ENCODE measurements around the gene LRG1.
"Not testable (repeated sequence)": the region's sequence is repeated elsewhere in the genome, so short reads cannot be mapped to it uniquely, and the experiment has no call there.

LRG1 gene

DNA sequence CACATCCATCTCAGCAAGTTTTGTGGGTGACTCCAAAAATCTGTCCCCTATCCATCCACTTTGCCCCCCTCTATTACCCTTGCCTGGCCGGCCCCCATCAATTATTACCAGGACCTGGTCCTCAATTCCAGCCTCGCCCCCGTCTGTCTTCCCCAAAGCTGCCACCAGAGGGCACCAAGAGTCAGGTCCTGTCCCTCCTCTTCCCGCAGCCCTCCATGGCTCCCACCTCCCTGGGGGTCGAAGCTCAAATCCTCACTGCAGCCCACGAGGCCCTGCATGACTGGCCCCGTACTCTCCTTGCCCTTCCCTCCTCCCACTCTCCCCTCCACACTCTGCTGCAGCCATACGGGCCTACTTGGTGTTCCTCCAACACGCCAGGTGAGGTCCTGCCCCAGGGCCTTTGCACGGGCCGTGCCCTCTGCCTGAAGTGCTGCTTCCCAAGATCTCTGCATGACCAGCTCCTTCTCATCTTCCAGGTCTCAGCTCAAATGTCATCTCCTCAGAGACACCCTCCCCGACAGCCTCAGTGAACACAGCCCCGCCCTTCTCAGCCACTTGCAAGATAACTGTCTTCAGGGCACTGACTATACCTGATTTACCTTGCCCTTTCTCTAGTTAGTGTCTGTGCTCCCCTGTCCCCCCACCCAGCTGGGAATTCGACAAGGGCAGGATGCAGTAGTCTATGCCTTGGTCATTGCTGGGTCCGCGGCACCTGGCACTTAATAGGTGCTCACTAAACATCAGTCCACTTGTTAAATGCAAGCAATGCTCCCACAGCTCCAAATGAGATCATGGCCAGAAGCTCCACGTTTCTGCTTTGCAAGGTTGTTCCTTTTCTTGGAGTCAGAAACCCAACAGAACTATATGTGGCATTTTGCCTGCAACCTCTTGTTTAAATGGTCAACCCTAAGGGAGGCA is 36.4 kb upstream of the LRG1 start:
- DNase-seq (ENCODE audit: low read depth) = peak; percentile 40

DNA sequence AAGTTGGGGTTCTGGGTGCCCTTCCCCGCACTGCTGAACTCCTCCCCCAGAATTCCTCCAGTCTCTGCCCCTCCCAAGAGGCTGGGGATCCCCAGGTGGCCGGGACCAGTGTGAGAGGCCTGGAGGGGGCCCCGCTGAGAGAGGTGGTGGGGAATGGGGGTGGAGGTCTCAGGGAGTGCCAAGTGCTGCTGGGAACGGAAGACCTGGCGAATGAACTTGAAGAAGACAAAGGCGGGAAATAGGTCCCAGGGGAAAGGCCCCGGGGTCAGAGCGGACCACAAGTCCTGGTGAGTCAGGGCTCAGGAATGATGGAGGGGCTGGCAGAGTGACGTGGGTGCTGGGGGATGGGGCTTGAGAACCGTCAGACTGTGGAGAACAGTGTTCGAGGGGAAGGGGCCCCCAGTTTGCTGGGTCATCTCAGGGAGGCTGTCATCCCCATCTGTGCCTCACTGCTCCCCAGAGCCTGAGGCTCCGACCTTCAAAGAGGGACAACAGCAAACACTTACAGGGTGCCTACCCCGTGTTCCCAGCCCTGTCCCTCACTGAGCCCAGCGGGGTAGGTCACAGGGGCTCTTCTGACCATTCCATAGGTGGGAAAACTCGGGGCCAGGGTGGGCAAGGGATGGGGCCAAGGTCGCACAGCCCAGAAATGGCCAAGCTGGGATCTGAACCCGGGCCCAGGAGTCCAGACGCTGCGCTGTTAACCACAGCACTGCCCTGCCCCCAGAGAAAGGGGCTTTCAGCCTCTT is 35.6 kb upstream of the LRG1 start:
- no peak for DNase-seq (ENCODE audit: low read depth)

DNA sequence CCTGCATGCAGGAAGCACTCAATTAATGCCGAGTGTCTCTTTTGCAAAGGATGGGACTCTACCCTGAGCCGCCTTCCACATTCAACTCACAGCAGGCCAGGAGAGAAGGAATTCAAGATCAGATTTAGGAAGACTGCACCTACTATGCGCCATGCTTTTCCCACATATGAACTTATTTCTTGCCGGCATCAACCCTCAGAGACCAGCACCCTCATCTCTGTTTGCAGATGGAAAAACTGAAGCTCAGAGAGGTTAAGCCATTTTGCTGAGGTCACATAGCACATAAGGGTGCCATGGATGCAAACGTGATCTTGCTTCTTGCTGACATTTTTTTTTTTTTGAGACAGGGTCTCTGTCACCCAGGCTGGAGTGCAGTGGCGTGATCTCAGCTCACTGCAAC is 33.8 kb upstream of the LRG1 start:
- DNase-seq (ENCODE audit: low read depth) = no peak

DNA sequence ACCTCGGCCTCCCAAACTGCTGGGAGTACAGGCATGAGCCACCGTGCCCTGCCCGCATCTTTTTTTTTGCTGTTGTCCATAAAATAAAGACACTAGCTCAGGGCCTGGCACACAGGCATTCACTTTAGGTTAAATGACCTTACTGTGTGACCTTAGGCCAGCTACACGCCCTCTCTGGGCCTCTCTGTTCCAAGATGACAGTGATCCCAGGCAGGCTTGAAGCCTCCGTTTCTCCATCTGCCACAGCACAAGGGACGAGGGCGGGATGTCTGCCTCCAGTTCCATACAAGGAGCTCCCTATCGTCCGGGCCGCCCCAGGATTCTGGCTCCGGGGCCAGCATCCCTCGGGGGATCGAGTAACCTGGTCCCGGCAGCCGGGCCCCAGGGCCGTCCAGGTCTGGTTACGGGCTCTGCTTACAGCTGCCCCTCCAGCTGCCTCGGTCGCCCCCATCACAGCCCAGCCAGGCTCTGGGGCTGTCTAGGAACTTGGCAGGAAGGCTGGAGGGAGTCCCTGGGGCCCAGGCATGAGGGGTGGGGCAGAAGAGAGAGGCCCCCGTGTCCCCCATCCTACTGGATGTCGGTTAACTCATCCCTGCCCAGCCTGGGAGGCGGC is 31.6 kb upstream of the LRG1 start:
- no peak for DNase-seq (ENCODE audit: low read depth)

DNA sequence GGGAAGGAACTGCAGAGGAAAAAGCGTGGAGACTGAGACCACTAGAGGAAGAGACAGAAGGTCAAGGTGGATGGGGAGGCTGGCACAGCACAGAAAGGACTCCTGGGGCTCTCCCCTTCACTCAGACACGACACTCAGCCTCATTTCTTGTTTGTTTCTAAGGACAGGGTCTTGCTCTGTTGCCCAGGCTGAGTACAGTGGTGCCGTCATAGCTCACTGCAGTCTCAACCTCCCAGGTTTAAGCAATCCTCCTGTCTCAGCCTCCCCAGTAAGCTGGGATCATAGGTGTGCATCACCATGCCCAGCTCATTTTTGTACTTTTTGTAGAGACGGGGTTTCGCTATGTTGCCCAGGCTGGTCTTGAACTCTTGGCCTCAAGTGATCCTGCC is 31.1 kb upstream of the LRG1 start:
- DNase-seq (ENCODE audit: low read depth) = no peak

DNA sequence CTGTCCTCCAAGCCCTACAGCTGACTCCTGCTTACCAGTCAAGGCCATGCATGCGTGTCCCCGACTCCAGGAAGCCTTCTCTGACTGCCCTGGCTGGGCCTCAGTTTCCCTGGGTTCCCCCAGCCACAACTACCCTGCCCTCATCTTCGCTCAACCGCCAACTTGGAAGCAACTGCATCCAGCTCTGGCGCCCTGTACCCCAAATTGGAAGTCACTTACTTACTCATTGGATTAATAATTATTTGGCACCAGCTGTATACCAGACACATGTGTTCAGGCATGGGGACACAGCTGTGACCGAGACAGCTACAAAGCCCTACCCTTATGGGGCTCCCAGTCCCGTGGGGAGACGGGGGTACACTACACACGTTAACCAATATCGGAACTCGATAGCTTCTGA is 30.6 kb upstream of the LRG1 start:
- DNase-seq (ENCODE audit: low read depth) = no peak

DNA sequence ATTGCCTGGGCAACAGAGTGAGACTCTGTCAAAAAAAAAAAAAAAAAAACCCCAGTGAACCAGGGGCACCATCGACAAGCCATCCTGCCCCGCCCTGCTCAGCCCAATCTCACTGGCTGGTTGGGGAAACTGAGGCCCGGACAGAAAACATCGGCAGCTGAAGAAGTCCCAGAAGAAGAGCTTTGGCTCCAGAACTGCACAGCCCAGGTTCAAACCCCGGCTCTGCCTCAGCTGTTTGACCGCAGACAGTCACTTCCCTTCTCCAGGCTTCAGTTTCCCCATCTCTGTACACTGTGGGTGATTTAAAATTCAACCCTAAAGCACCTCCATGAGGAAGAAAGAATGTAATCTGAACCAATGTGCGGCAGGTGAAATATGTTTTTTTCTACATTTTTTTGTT is 29.1 kb upstream of the LRG1 start:
- DNase-seq (ENCODE audit: low read depth) = no peak

DNA sequence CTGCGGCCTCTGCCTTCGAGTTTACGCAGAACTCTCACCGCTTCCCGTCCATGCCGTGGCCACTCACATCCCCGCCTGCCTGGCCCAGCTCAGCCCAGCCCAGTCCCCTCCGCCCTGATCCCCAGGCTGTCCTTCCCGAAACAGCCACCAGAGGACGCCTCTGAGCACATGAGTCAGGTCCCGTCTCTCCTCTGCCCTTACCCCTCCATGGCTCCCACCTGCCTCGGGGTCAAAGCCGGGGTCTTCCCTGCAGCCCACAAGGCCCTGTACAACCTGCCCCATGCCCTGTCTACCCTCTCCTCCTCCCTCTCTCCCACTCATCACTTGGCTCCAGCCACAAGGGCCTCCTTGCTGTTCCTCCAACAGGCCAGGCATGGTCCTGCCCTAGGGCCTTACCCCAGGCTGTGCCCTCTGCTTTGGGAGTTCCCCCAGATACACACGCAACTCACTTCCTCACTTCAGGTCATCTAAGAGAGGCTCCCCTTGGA is 27.8 kb upstream of the LRG1 start:
- DNase-seq (ENCODE audit: low read depth) = peak; percentile 35

DNA sequence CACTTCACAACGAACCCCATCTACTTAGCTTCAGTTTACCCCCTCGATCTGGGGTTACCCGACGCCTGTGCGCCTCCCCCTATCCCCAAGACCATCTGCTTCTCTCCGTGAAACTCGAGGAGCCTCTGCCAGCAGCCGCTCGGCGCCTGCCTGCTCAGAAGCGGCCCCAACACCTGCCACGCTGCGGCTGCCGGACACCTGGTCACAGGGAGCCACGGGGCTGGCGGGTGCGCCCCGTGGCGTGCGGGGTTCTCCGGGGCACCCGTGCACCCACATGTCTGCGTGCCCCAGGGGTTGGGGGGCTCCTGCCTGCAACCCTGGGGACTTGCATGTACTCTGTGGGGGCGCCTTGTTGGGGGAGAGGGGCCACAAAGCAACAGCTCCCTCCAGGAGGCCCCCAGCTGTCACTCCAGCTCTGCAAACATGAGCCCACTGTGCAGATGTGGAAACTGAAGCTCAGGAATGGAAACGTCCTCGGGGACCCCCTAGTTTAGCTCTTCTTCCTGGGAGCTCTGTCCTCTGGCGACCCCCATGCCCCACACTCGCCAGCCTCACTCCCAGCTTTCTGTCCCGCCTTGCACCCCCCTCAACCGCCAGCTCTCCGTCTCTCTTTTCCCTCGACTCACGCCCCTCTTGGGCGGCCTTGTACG is 26.7 kb upstream of the LRG1 start:
- DNase-seq (ENCODE audit: low read depth) = no peak

DNA sequence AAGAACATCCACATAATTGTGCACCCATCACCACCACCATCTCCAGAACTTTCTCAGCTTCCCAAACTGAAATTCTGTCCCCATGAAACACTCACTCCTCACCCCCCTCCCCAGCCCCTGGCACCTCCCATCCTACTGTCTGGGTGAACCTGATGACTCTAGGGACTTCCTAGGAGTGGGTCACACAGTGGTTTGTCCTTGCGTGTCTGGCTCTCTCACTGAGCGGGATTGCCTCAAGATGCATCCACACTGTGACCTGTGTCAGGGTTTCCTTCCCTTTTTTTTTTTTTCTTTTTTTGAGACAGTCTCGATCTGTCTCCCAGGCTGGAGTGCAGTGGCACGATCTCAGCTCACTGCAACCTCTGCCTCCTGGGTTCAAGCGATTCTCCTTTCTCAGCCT is 23.7 kb upstream of the LRG1 start:
- not testable (repeated sequence) for DNase-seq (ENCODE audit: low read depth)

DNA sequence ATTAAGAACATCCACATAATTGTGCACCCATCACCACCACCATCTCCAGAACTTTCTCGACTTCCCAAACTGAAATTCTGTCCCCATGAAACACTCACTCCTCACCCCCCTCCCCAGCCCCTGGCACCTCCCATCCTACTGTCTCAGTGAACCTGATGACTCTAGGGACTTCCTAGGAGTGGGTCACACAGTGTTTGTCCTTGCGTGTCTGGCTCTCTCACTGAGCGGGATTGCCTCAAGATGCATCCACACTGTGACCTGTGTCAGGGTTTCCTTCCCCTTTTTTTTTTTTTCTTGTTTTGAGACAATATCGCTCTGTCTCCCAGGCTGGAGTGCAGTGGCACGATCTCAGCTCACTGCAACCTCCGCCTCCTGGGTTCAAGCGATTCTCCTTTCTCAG is 22.2 kb upstream of the LRG1 start:
- DNase-seq (ENCODE audit: low read depth) = not testable (repeated sequence)

DNA sequence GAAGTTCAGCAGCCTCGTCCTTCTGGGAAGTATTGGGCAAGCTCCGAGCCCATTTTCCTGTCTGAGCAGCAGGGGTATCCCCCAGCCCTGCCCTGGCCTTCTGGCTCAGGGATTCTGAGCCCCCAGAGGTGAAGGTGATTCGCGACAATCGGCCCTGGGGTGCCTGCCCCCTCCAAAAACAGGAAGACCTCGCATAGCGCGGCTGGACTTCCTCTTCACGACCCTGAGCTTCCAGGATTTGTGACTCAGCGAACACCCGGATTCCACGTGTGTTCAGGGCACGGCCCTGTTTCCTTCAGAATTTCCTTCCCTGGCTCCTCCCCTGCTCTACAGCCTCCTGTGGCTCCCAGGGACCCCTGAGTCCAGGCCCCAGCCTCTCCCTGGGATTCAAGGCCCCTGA is 19.7 kb upstream of the LRG1 start, which contains the start of gene SEMA6B:
Gene SEMA6B (minus strand): TSS at position 116 of the 400 bp plus-strand sequence. CDS start 1,227 bp downstream, outside the sequence.
- DNase-seq (ENCODE audit: low read depth) = no peak

DNA sequence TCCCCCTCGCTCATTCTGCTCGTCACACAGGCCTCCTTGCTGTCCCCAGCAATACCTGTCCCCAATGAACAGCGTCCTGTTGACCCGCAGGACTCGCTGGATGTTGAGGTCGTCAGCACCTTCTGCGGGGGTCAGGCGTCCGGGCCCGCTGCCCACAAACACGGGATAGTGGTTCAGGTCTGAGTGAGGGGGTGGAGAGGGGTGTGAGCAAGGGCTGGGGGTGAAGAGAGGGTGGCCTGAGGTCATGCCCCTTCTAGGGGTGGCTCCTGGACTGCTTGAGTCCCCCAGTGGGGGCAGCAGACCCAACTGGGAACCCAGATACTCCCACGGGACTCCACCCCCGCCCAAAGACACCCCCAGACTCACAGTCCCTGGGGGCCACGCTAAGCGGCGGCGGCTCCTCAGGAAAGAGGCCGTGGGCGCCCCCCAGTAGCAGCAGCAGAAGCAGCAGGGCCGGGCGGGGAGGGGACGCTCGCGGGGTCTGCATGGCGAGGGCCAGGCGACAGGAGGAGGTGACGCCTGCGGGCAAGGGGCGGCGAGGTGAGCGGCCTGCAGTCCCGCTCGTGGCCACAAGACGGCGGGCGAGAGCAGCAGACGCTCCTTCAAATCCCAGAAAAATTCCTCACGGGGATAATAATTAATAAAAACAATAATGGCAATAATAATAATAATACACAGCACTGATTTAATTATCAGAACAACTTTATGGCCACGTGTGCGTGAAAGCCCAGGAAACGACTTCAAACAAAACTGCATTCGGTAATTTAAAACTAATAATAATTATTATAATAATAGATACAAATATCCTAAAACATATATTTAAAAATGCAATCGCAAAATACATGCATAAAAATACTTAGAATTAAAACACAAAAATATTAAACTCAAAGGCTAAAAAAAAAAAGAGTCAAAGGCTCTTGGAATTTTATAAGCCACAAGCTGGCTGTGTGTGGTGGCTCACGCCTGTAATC is 18.4 kb upstream of the LRG1 start:
- peak; percentile 15 for DNase-seq (ENCODE audit: low read depth)

DNA sequence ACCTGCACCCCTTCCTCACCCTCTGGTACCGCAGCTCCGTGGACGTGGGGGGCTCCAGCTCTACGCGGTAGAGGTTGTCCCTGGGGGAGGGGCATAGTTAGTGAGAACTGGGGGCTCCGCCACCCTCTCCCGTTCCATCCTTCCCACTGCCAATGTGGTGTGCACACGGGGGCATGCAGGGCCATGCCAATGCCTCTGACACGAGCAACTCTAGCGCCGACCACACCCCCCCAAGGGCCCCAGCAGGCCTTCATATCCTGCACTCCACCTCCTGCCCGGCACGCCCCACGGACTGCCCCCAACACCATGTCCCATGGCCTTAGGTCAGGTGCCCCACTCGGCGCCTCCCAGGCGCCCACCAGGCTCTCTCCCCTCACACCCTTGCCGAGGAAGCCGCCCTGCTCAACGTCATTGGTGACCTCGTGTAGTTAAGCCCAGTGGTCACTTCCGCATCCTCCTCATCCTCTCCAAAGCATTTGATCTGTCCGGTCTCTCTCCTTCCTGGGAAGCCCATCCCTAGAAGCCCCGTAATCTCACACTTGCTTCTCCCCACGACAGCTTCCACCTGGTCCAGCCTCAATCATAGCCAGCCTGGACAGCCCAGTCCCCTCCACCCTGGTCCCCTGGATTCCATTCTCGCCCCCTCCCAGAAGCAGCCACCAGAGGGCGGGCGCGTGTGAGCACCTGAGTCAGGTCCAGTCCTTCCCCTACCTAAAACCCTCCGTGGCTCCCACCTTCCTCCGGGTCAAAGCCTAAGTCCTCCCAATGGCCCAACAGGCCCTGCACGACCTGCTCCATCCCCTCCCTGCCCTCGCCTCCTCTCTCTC is 17.5 kb upstream of the LRG1 start:
- DNase-seq (ENCODE audit: low read depth) = no peak

DNA sequence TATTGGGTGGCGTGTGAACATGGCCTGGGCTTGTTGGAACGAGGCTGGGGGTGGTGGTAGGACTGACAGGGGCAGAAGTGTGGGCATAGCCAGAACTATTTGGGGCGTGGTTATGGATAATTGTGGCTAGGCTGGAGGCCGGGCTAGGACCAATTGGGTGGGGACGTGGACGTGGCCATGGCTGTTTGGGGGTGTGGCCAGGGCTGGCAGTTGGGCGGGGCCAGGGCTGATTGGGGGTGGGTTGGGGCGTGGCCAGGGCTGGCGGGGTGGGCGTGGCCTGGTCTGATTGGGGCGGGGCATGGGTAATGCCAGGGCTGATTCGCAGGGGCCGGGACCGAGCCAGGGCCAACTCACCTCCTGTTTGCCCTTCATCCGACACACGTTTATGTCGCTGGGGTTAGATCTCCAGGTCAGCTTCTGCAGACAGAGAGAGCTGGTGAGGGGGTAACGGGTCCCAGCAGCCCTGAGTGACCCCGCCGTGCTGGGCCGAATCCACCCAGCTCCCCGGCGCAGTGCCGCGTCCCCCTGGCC is 16.8 kb upstream of the LRG1 start:
- no peak for DNase-seq (ENCODE audit: low read depth)

DNA sequence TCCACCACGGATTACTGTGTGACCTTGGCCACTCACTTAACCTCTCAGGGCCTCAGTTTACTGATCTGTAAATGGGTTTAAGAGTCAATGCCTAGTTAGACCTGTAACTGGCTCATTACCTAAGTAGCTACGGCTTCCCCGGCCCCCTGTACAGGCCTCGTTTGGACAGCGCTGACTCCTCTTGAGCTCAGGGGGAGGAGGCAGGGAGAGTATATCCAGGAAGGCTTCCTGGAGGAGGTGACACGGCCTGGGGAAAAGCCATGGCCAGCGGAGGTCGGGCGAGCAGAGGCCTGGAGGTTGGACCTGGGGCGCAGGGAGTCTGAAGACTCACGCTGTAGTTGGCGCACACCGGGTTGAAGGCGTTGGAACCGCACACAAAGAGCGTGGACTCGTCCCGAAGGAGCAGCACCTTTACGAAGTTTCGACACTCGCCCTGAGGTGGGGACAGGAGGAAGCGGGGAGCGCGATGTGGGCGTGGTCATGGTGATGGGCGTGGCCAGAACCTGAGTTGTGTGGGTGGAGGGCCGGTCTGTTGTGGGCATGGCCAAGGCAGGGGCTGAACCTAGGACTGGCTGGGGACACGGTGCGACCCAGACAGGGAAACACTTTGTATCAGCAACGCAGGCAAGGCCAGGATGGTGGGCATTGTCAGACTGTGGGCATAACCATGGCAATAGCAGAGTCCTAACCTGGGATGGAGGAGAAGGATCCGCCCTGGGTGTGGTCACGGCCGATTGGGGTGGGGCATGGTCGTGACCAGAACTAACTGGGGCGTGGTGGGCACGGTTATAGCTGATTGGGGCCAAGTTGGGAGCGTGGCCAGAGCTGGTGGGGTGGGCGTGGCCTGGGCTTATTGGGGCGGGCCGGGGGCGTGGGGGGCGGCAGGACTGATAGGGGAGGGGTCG is 16.1 kb upstream of the LRG1 start:
- no peak for DNase-seq (ENCODE audit: low read depth)

DNA sequence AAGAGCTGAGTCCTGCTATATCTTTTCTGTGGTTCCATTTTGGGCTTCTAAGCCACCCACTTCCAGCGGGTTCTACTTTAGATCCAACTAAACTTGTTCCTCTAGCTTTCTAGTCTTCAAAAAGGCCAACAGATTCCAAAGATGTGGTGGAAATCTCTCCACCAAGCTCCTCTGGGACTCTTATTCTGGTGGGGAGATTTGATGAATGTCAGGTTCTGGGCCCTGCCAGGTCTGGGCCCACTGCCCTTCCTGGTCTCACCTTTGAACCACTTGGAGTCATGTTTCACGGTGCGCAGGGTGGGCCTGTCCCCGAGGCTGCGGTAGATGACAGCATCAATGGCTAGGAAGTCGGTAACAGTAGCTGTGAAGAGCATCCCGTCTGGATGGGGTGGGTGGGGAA is 14.9 kb upstream of the LRG1 start:
- no peak for DNase-seq (ENCODE audit: low read depth)

DNA sequence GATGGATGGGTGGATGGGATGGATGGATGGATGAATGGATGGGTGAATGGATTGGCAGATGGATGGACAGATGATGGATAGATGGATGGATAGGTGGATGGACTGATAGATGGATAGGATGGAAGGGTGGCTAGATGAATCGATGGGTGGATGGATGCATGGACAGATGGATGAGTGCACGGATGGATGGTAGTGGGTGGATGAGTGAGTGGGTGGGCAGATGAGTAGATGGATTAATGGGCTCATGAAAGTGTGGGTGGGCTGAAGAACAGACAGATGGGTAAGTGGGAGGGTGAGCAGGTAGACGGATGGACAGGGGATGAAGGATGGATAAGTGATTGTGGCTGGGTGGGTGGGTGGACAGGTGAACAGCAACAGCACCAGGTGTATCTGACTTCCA is 13.9 kb upstream of the LRG1 start:
- DNase-seq (ENCODE audit: low read depth) = no peak
